H9 (cell line): ENCODE results near the gene CALML4. TPM values are rescaled to one million over a fixed set of nuclear protein-coding genes. Genes with fewer than 3 reads are reported as not detected.

Experiments used
- DNase-seq: peaks from one replicate; pipeline ENCODE4 v3.0.0-alpha.2; 2017
- H2AFZ ChIP-seq: one replicate; pipeline ENCODE4 v1.6.1; 2013; ENCODE audit warnings: mild to moderate bottlenecking, low read length, control low read depth, moderate library complexity
- H2AK5ac ChIP-seq: 2 replicates; pipeline ENCODE4 v1.6.1; 2013; ENCODE audit warnings: low read length, control low read depth, mixed read lengths; ENCODE audit not compliant: insufficient read length
- H2BK120ac ChIP-seq: one replicate; pipeline ENCODE4 v1.6.1; 2013; ENCODE audit warnings: low read depth, mild to moderate bottlenecking, low read length, control low read depth, inconsistent platforms; ENCODE audit not compliant: poor library complexity, severe bottlenecking
- H2BK12ac ChIP-seq: 2 replicates; pipeline ENCODE4 v1.6.1; 2013; ENCODE audit warnings: low read length, control low read depth, mixed read lengths, low read depth; ENCODE audit not compliant: insufficient read length
- H2BK15ac ChIP-seq: 2 replicates; pipeline ENCODE4 v1.6.1; 2013; ENCODE audit warnings: low read depth, low read length, control low read depth
- H2BK20ac ChIP-seq: one replicate; pipeline ENCODE4 v1.6.1; 2013; ENCODE audit warnings: low read depth, mild to moderate bottlenecking, low read length, control low read depth, inconsistent platforms; ENCODE audit not compliant: poor library complexity, severe bottlenecking
- H2BK5ac ChIP-seq: 2 replicates; pipeline ENCODE4 v1.6.1; 2013; ENCODE audit warnings: low read length, control low read depth, mixed read lengths; ENCODE audit not compliant: insufficient read length
- H3K14ac ChIP-seq: 2 replicates; pipeline ENCODE4 v1.6.1; 2013; ENCODE audit warnings: low read length, control low read depth; ENCODE audit not compliant: insufficient read depth
- H3K18ac ChIP-seq: 2 replicates; pipeline ENCODE4 v1.6.1; 2013; ENCODE audit warnings: low read depth, mild to moderate bottlenecking, mixed read lengths, low read length, control low read depth; ENCODE audit not compliant: insufficient read length
- H3K23ac ChIP-seq: 2 replicates; pipeline ENCODE4 v1.6.1; 2013; ENCODE audit warnings: low read length, control low read depth, mixed read lengths, low read depth; ENCODE audit not compliant: insufficient read length
- H3K23me2 ChIP-seq: 2 replicates; pipeline ENCODE4 v1.6.1; 2013; ENCODE audit warnings: low read depth, mild to moderate bottlenecking, mixed read lengths, low read length, control low read depth; ENCODE audit not compliant: insufficient read length, poor library complexity, severe bottlenecking
- H3K27ac ChIP-seq: 2 replicates; pipeline ENCODE4 v1.5.1; 2013; ENCODE audit warnings: low read length, control low read depth, mixed read lengths, low read depth; ENCODE audit not compliant: insufficient read length
- H3K27me3 ChIP-seq: 2 replicates; pipeline ENCODE4 v1.6.1; 2013; ENCODE audit warnings: low read length, control low read depth, inconsistent platforms; ENCODE audit not compliant: insufficient read depth
- H3K4ac ChIP-seq: 2 replicates; pipeline ENCODE4 v1.6.1; 2013; ENCODE audit warnings: low read depth, mild to moderate bottlenecking, control low read depth, inconsistent platforms, low read length, moderate library complexity
- H3K4me1 ChIP-seq: 2 replicates; pipeline ENCODE4 v1.6.1; 2013; ENCODE audit warnings: low read length, control low read depth, inconsistent platforms; ENCODE audit not compliant: insufficient read depth
- H3K4me2 ChIP-seq: 2 replicates; pipeline ENCODE4 v1.6.1; 2013; ENCODE audit warnings: low read length, control low read depth, mixed read lengths; ENCODE audit not compliant: insufficient read length, insufficient read depth
- H3K56ac ChIP-seq: 2 replicates; pipeline ENCODE4 v1.6.1; 2013; ENCODE audit warnings: low read depth, mild to moderate bottlenecking, mixed read lengths, low read length, control low read depth; ENCODE audit not compliant: insufficient read length
- H3K79me1 ChIP-seq: 2 replicates; pipeline ENCODE4 v1.6.1; 2013; ENCODE audit warnings: low read depth, mild to moderate bottlenecking, moderate library complexity, low read length, control low read depth, inconsistent platforms; ENCODE audit not compliant: insufficient read depth, poor library complexity, severe bottlenecking
- H3K79me2 ChIP-seq: 2 replicates; pipeline ENCODE4 v1.6.1; 2013; ENCODE audit warnings: low read length, control low read depth, inconsistent platforms; ENCODE audit not compliant: insufficient read depth
- H3K9ac ChIP-seq: 2 replicates; pipeline ENCODE4 v1.6.1; 2013; ENCODE audit warnings: low read length, control low read depth, mixed read lengths; ENCODE audit not compliant: insufficient read length; ENCODE audit errors: extremely low read depth
- H3K9me3 ChIP-seq: one replicate; pipeline ENCODE4 v1.6.1; 2013; ENCODE audit warnings: low read depth, low read length, inconsistent platforms; ENCODE audit not compliant: control insufficient read depth
- H3T11ph ChIP-seq: one replicate; pipeline ENCODE4 v1.6.1; 2013; ENCODE audit warnings: mild to moderate bottlenecking, low read length, control low read depth, inconsistent platforms
- H4K20me1 ChIP-seq: one replicate; pipeline ENCODE4 v1.6.1; 2013; ENCODE audit not compliant: control insufficient read depth, insufficient read length, insufficient read depth
- H4K5ac ChIP-seq: 2 replicates; pipeline ENCODE4 v1.6.1; 2013; ENCODE audit warnings: low read depth, mild to moderate bottlenecking, mixed read lengths, low read length, control low read depth; ENCODE audit not compliant: insufficient read length
- H4K8ac ChIP-seq: replicated peaks from 2 replicates; pipeline ENCODE4 v1.6.1; 2013; ENCODE audit warnings: low read length, control low read depth, mixed read lengths, low read depth; ENCODE audit not compliant: insufficient read length
- H4K91ac ChIP-seq: 2 replicates; pipeline ENCODE4 v1.6.1; 2013; ENCODE audit warnings: low read depth, mild to moderate bottlenecking, moderate library complexity, mixed read lengths, low read length, control low read depth; ENCODE audit not compliant: insufficient read length
- H3K27ac Mint-ChIP-seq, 3 experiments: 2 replicates in 2 of 3; 3 replicates in 1 of 3; pipeline ENCODE4 v1.8.0; 2020 to 2021; ENCODE audit warnings: mixed read lengths in 3 of 3, mild to moderate bottlenecking in 1 of 3, moderate library complexity in 1 of 3
- H3K27me3 Mint-ChIP-seq: 2 replicates; pipeline ENCODE4 v1.8.0; 2021; ENCODE audit warnings: low read depth, mild to moderate bottlenecking, moderate library complexity, mixed read lengths
- H3K36me3 Mint-ChIP-seq, 3 experiments: 2 replicates in 2 of 3; 3 replicates in 1 of 3; pipeline ENCODE4 v1.8.0; 2020 to 2021; ENCODE audit warnings: low read depth in 3 of 3, mixed read lengths in 3 of 3; ENCODE audit not compliant: insufficient read depth in 1 of 3
- H3K4me1 Mint-ChIP-seq, 2 experiments: 2 replicates each; pipeline ENCODE4 v1.8.0; 2020; ENCODE audit warnings: mixed read lengths in 2 of 2
- H3K4me3 Mint-ChIP-seq, 2 experiments: 2 replicates in 1 of 2; 3 replicates in 1 of 2; pipeline ENCODE4 v1.8.0; 2020 to 2021; ENCODE audit warnings: mild to moderate bottlenecking in 2 of 2, mixed read lengths in 2 of 2, moderate library complexity in 1 of 2
- H3K9me3 Mint-ChIP-seq, 2 experiments: 2 replicates in 1 of 2; 3 replicates in 1 of 2; pipeline ENCODE4 v1.8.0; 2020; ENCODE audit warnings: mild to moderate bottlenecking in 2 of 2, mixed read lengths in 2 of 2, moderate library complexity in 1 of 2
- CTCF ChIP-seq: fragments of 200-600 bp; sonication (generic); conservative IDR thresholded peaks from 3 replicates; pipeline ENCODE4 v1.8.0; 2021; ENCODE audit warnings: antibody characterized with exemption, mild to moderate bottlenecking
- WGBS: extraction: QIAGEN DNeasy Blood & Tissue Kit; methylation state at CpG from one replicate; pipeline ENCODE4 v1.1.7; 2013; ENCODE audit warnings: missing lambda C conversion rate, low lambda C conversion rate, mixed read lengths; ENCODE audit not compliant: insufficient read length; ENCODE audit errors: extremely low coverage; 5-methylcytosine and 5-hydroxymethylcytosine counted together
- total RNA-seq: library from RNA; stranded (reverse); gene quantifications from 2 replicates; pipeline ENCODE4 v1.2.1, GENCODE V29; 2021

Gene CALML4
- total RNA-seq, 1 experiment from 2014 or later, result 11.8 TPM

- Histone ChIP-seq H3K27me3 (no peaks in the 10 kb centered on the region), H3K4me2 (no peak overlapping the region), H3K23ac (no peak overlapping the region), H3K79me1 (peaks cover 22% of the 10 kb centered on the region), H3K9me3 (no peaks in the 10 kb centered on the region), H4K20me1 (no peaks in the 10 kb centered on the region), H2AK5ac (no peak overlapping the region), H2BK20ac (no peak overlapping the region), H3K18ac (no peak overlapping the region), H3K9ac (no peak overlapping the region), H3K79me2 (peaks cover 17% of the 10 kb centered on the region; the same call in 1 of the 2 replicates), H2BK15ac (no peak overlapping the region), H3K56ac (no peak overlapping the region), H2BK5ac (no peak overlapping the region), H3K27ac (no peak overlapping the region), H4K91ac (no peak overlapping the region), H3K23me2 (no peaks in the 10 kb centered on the region), H4K5ac (no peak overlapping the region), H3K14ac (no peak overlapping the region), H2BK120ac (no peak overlapping the region), H4K8ac (no peak overlapping the region), H3K4ac (no peak overlapping the region), H2AFZ (no peak overlapping the region), H3K4me1 (no peaks in the 10 kb centered on the region), H2BK12ac (no peak overlapping the region), H3T11ph (no peak overlapping the region)
- no peak overlapping the region for H3K27ac Mint-ChIP-seq
- WGBS, result no CpG with 5 or more reads among the region's 2 CpGs
- no peak overlapping the region for H3K4me3 Mint-ChIP-seq
- H3K9me3 Mint-ChIP-seq, result peaks cover 17 to 19% of the 10 kb centered on the region in 2 experiments
- peaks cover 44 to 67% (median 60%) of the 10 kb centered on the region in 3 experiments for H3K36me3 Mint-ChIP-seq
- H3K4me1 Mint-ChIP-seq, result no peaks in the 10 kb centered on the region; a peak in 1 of 4 replicates
- DNase-seq, result no peak
- no peak for TF ChIP-seq CTCF
- no peaks in the 10 kb centered on the region for H3K27me3 Mint-ChIP-seq
Measured at GRCh38 chr15:68220489-68220888, 15.4 kb upstream of the CALML4 start.
